PC-3 (cell line): Measurements from ENCODE around the gene FAH. TPM values are rescaled to one million over a fixed set of nuclear protein-coding genes. Genes with fewer than 3 reads are reported as not detected.

Source experiments
- ATAC-seq: fragments of 200-7000 bp; cut with Tn5 transposase; 2 replicates; pipeline ENCODE4 v1.9.1; 2020; ENCODE audit warnings: mild to moderate bottlenecking, moderate library complexity
- BruUV-seq: library from RNA; stranded (reverse); fragments of 400-500 nt; replicated peaks from 2 replicates; lab custom pipeline; 2021; lab: Mats Ljungman, UMichigan
- CTCF ChIA-PET: fragments of 300-600 bp; sonication (Branson Sonifier 250); formaldehyde crosslinking; loops from one replicate; lab custom pipeline; 2022; ENCODE audit warnings: antibody characterized with exemption; lab: Charles Lee
- POLR2A ChIA-PET: fragments of 300-600 bp; sonication (Branson Sonifier 250); formaldehyde crosslinking; loops from one replicate; lab custom pipeline; 2022; ENCODE audit warnings: antibody characterized with exemption; ENCODE audit not compliant: unreplicated experiment; lab: Charles Lee
- DNase-seq: peaks from one replicate; pipeline ENCODE4 v3.0.0-alpha.2; 2015
- H2AFZ ChIP-seq: fragments of 300-600 bp; sonication (generic); 2 replicates; pipeline ENCODE4 v1.6.0; 2016; ENCODE audit warnings: antibody characterized with exemption, low read length
- H3F3A ChIP-seq: fragments of 300-600 bp; sonication (generic); one replicate; pipeline ENCODE4 v1.6.0; 2017; ENCODE audit warnings: antibody characterized with exemption, low read length, control low read depth, mild to moderate bottlenecking; ENCODE audit not compliant: unreplicated experiment
- H3K27ac ChIP-seq: fragments of 300-600 bp; sonication (generic); 2 replicates; pipeline ENCODE4 v1.5.1; 2016; ENCODE audit warnings: mild to moderate bottlenecking, low read length
- H3K27me3 ChIP-seq: fragments of 300-600 bp; sonication (generic); 2 replicates; pipeline ENCODE4 v1.6.1; 2016; ENCODE audit warnings: low read length, mixed read lengths
- H3K36me3 ChIP-seq: fragments of 300-600 bp; sonication (generic); 2 replicates; pipeline ENCODE4 v1.6.1; 2016; ENCODE audit warnings: low read depth, mixed run types, low read length, mixed read lengths
- H3K4me1 ChIP-seq: fragments of 300-600 bp; sonication (generic); 2 replicates; pipeline ENCODE4 v1.5.1; 2016; ENCODE audit warnings: low read length; ENCODE audit not compliant: insufficient read depth
- H3K4me2 ChIP-seq: fragments of 300-600 bp; sonication (generic); 2 replicates; pipeline ENCODE4 v1.6.0; 2016; ENCODE audit warnings: low read length
- H3K4me3 ChIP-seq: fragments of 300-600 bp; sonication (generic); 2 replicates; pipeline ENCODE4 v1.5.1; 2016; ENCODE audit warnings: mild to moderate bottlenecking, low read length, mixed read lengths
- H3K79me2 ChIP-seq: fragments of 300-600 bp; sonication (generic); 2 replicates; pipeline ENCODE4 v1.6.1; 2017; ENCODE audit warnings: low read length, mixed read lengths
- H3K9ac ChIP-seq: fragments of 300-600 bp; sonication (generic); 2 replicates; pipeline ENCODE4 v1.6.0; 2016; ENCODE audit warnings: mild to moderate bottlenecking, low read length
- H3K9me2 ChIP-seq: fragments of 300-600 bp; sonication (generic); replicated peaks from 2 replicates; pipeline ENCODE4 v1.6.1; 2016; ENCODE audit warnings: mixed run types, low read length, mixed read lengths
- H3K9me3 ChIP-seq: fragments of 300-600 bp; sonication (generic); 2 replicates; pipeline ENCODE4 v1.6.1; 2016; ENCODE audit warnings: low read length, mixed read lengths
- H4K20me1 ChIP-seq: fragments of 300-600 bp; sonication (generic); 2 replicates; pipeline ENCODE4 v1.6.1; 2016; ENCODE audit warnings: low read length, mixed read lengths
- CTCF ChIP-seq: fragments of 300-600 bp; sonication (generic); conservative IDR thresholded peaks from 2 replicates; pipeline ENCODE4 v1.5.1; 2017; ENCODE audit warnings: antibody characterized with exemption, low read depth, mild to moderate bottlenecking, low read length
- EZH2 ChIP-seq: fragments of 300-600 bp; sonication (generic); IDR thresholded peaks from one replicate; pipeline ENCODE4 v1.6.1; 2017; ENCODE audit warnings: antibody characterized with exemption, mild to moderate bottlenecking, low read length; ENCODE audit not compliant: unreplicated experiment
- EZH2phosphoT487 ChIP-seq: fragments of 300-600 bp; sonication (generic); IDR thresholded peaks from 2 replicates; pipeline ENCODE4 v1.6.1; 2018; ENCODE audit warnings: mild to moderate bottlenecking, antibody characterized with exemption, low read length, borderline replicate concordance
- intact Hi-C: fragments of 100-400 bp; cut with micrococcal nuclease; formaldehyde crosslinking; loops from 2 replicates; pipeline ENCODE4 v1.9.0; 2023
- total RNA-seq: library from RNA; depleted of rRNA; stranded (reverse); fragments of >200 nt; gene quantifications from 2 replicates; pipeline ENCODE4 v1.2.3, GENCODE V29; 2014

Gene FAH
- total RNA-seq, 1 experiment from 2014 or later: 55.4 TPM

- DNase-seq: no peak
- Histone ChIP-seq H3K27ac (no peak overlapping the region), H3K79me2 (no peaks in the 10 kb centered on the region), H3K27me3 (no peaks in the 10 kb centered on the region), H3K4me1 (peaks cover 25% of the 10 kb centered on the region), H3F3A (peaks cover 4% of the 10 kb centered on the region), H3K9ac (no peak overlapping the region), H3K9me2 (no peaks in the 10 kb centered on the region), H3K4me2 (no peak overlapping the region), H3K4me3 (no peak overlapping the region), H3K9me3 (no peaks in the 10 kb centered on the region), H3K36me3 (peaks cover 10% of the 10 kb centered on the region), H2AFZ (no peak overlapping the region), H4K20me1 (no peaks in the 10 kb centered on the region)
- intact Hi-C loops: loop anchor here (5.0 to 10.0 kb wide), 4 partner anchors 65 to 278 kb away; partner anchors contain the start of gene MTHFS
- no peak for ATAC-seq
- CTCF ChIA-PET: no interaction called here
- TF ChIP-seq CTCF (no peak), EZH2 (no peak), EZH2phosphoT487 (no peak)
- POLR2A ChIA-PET: no interaction called here
- no TSS peak for BruUV-seq
These were observed 19.6 kb downstream of the FAH start for GRCh38 chr15:80172401-80172800.

GRCh38 chr15:80173022-80173759 lies 20.4 kb downstream of the FAH start:
- TF ChIP-seq EZH2phosphoT487 (no peak), EZH2 (no peak), CTCF (peak; percentile 75)
- ATAC-seq (peak; percentile 70), DNase-seq (peak; percentile 74)
- CTCF ChIA-PET: no interaction called here
- POLR2A ChIA-PET: no interaction called here
- Histone ChIP-seq H3K79me2 (no peaks in the 10 kb centered on the region), H2AFZ (no peak overlapping the region), H3K27me3 (no peaks in the 10 kb centered on the region), H3K4me2 (no peak overlapping the region), H3K9ac (no peak overlapping the region), H3K9me2 (no peaks in the 10 kb centered on the region), H3F3A (peaks cover 4% of the 10 kb centered on the region), H4K20me1 (no peaks in the 10 kb centered on the region), H3K9me3 (no peaks in the 10 kb centered on the region), H3K36me3 (peaks cover 17% of the 10 kb centered on the region), H3K4me3 (no peak overlapping the region), H3K27ac (no peak overlapping the region), H3K4me1 (peaks cover 25% of the 10 kb centered on the region)
- intact Hi-C loops: loop anchor here (5.0 to 10.0 kb wide), 4 partner anchors 66 to 278 kb away; partner anchors contain the start of gene MTHFS
- BruUV-seq: no TSS peak
